HG02981 (cell line): ENCODE data around the gene CRIP3.

Experiments
- ATAC-seq: cut with Tn5 transposase; IDR thresholded peaks from one replicate; pipeline ENCODE4 v1.9.1; 2021; ENCODE audit warnings: mild to moderate bottlenecking, moderate library complexity; ENCODE audit not compliant: unreplicated experiment

The CRIP3 gene

GRCh38 chr6:43274916-43275597 lies 33.6 kb downstream of the CRIP3 start:
- no peak for ATAC-seq

- ATAC-seq, result no peak
Observed at GRCh38 chr6:43274127-43274915, 34.3 kb downstream of the CRIP3 start.

DNA sequence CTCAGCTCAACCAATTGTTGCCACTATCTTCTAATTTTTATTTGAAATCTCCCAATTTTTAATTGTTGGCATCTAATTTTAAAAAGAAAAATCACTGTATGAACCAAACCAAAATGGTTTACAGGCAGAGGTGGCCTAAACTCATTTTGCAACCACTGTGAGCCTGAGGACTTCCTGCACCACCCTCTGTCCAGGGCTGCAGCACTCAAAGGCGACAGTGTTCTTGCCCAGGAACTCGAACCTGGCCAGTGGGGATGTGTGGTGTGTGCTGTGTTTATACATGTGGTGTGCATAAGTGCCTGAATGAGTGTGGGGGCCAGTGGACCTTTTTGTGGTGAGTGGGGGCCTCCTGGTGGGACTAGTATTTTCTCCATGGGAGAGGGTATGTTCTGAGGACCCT lies 34.9 kb downstream of the CRIP3 start:
- no peak for ATAC-seq

DNA sequence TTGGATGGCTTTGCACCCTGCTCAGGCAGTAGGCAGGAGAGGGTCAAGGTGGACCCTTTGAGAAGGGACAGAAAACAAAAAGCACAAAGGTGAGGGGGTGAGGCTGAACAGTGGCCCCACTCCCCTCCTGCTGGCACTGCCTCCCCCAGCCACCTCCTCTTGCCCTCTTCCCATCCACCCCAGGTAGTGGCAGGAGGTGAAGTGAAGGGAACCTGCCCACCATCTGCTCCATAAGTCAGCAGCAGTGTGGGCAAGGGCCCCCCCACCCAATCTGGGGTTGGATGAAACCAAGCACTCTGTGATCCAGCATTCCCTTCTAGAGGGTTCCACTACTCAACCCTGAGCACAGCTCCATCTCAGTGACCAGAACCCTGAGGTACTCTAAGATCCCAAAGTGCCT lies 36.7 kb downstream of the CRIP3 start:
- ATAC-seq, result no peak

DNA sequence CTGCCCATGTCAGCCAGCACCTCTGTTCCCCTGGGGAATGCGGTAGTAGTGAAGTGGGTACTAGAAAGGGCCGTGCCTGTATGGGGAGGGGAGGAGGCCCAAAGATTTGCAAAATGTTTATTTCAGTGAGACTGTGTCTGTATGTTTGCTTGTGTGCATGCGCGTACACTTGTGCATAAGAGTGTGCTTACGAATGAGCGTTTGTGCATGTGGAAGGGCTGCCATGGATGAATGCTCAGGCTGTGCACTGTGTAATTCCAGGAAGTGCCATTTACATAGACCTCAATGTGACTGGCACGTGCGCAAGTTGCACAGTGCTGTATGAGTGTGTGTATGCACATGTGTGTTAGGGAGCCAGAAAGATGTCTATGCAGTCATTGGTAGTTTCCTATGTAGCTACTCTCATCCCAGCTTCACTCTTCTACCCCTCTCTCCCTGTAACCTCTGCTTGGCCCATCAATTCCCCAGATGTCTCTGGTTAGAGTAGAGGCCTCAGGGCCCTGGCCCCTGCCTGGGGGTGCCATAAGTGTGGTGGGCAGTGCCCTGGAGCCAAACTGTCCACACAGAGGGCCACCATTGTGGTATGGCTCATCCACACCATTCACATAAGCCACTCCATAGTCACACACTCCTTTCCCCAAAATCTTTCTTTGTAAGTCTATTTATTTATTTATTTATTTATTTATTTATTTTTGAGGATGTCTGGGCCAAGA lies 37.4 kb downstream of the CRIP3 start:
- no peak for ATAC-seq

- ATAC-seq, result no peak
Observed at GRCh38 chr6:43269273-43270007, 39.2 kb downstream of the CRIP3 start.

DNA sequence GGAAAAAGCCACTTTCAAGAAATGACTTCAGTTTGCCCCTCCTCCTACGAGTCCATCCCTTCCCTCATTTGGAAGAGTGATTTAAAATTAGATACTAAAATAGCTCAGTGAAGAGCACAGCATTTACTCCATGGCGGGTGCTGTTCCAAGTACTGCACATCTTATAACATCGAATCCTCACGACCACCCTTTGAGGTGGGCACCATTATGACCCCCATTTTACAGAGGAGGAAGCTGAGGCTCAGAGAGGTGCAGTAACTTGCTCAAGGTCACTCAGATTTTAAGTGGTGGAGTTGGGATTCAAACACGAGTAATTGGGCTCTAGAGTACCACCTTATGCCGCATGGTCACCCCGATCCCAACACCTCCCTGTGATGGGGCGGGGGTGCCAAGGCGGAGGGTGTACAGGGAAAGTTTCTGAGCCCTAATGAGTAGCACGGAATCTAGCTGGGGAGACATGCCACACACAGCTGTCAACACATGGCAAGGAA lies 39.8 kb downstream of the CRIP3 start:
- no peak for ATAC-seq

DNA sequence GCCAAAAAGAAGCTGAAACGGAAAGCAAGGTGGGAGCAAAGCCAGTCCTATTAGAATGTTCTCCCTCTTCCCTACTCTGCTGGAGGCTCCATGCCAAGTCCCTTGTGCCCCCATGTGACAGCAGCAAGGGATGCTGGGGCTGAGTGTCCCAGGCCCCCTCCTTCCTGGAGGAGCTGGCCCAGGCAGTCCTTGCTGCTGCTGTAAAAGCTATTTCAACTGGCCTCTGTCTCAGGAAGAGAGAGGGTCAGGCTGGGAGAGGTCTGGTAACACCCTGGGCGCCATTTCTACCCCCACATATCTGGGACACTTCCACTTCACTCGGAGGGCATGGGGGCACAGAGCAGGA lies 40.3 kb downstream of the CRIP3 start:
- no peak for ATAC-seq

DNA sequence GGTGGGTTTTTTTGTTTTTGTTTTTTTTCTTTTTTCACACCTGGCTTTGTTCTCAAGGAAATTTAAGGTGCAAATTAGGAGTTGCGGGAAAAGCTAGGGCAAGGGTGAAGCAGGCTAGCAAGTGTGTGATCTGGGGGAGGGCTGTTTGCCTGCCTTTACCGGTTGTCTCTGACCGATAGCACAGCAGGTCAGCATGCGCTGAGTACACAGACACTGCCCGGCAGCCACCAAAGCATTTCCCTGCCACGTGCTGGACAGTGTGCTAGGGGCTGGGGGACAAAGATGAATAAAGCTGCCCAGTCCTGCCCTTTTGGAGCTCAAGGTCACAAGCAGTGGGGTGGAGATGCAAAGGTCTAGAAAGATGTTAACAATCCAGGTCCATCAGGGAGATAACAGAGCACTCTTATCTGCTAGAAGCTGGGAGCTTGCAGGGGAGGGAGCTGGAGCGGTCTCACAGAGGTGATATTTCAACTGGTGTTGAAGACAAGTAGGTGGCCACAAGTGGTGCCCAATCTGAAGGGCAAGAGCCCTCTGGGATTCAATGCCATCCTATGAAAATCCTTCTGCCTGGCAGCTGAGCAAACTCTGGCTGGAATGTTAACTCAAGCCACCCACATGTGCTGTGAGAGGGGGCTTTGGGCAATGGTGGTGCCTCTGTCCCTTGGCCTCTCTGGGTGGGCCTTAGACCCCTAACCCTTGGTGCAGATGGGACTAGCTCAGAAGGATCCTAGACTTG lies 40.8 kb downstream of the CRIP3 start:
- no peak for ATAC-seq

- ATAC-seq, result no peak
Observed at GRCh38 chr6:43265564-43265963, 43.1 kb downstream of the CRIP3 start.

DNA sequence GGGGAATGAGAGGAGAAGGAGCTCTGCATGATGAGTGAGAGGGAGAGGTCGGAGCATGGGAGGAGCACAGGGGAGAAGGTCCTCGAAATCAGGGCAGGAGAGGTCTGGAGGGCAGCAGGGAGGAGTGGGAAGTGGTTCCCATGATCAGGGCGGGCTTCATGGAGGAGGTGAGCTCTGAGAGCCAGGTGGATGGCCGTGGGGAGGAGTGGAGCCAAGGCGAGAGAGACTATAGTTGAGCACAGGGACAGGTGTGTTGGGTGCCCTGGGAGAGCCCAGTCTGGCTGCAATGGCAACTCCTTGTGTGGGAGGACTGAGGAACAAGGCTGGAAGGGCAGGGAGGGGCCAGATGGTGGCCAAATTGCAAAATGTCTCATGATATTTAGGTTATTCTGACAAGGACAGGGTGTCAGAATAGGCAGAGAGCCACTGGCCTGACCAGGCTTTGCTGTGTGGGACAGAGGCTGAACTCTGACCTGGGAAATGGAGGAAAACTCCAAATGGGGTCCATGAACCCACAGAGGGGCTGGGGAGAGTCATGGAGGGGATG lies 44.0 kb downstream of the CRIP3 start:
- no peak for ATAC-seq

DNA sequence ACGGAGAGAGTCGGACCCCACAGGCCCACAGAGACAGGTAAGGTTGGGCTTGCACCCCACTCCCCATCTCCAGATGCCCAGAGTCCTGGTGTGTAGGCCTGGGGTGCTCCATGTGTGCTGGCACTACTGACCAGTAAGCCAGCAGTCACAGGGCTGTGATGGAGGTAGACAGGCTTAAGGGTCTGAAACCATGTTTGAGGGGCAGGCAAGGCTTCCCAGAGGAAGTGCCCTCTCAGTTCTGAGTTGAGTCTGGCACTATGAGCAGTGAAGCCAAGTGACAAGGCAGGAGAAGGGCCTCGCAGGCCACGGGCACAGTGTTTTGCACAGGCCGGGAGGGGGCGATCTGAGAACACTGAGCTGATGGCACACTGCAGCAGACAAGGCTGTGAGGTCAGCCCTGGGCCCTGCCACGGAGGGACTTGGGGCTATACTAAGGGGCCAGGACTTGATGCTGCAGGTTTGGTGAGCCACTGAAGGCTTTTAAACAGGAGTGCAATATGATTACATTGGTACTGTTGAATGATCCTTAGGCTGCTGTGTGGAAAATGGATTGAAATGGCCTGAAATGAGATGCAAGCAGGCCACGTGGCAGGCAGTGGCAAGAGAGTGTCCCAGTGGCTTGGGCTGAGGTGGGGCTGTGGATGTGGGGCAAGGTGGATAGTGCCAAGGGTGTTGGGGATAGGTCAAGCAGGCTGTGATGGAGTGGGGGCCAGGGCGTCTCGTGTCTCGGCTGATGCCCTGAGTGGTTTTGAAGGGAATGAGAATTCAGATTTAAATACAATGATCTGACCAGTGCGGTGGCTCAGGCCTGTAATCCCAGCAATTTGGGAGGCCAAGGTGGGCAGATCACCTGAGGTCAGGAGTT lies 45.1 kb downstream of the CRIP3 start:
- ATAC-seq, result peak; percentile 78

GRCh38 chr6:43262780-43263313 lies 45.8 kb downstream of the CRIP3 start:
- ATAC-seq, result no peak

DNA sequence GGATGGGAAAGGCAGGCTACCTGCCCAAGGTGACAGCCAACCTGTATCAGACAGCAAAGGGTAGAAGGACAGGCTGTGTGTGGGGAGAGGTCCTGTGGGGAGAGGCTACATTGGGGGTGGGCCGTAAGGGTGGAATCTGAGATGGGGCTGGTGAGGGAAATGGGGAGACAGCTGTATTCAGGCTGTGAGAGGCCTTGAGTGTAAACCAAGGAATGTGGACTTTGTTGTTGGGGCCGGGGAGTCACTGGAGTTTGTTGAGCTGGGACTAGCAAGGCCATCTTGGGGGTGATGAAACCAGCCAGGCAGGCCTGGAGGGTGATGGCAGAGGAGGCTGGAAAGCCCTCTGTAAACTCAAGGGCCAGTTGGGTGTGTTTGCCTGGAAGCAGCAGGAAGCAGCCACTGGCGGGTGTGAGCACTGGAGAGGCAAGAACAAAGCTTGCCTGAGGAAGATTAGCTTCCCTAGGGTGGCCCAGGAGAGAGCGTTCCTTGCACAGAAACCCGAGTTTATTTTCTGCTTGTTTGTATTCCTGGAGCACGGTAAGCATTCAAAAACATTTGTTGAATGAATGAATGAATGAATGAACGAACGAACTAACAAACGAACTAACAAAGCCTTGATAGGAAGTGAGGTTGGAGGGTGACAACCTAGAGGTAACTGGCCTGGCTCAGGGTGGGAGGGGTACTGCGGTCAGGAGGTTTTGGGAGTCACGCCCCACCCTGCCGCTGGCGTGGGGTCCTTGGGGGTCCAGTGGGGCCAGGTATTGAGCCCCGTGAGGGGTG lies 46.4 kb downstream of the CRIP3 start:
- ATAC-seq, result no peak

DNA sequence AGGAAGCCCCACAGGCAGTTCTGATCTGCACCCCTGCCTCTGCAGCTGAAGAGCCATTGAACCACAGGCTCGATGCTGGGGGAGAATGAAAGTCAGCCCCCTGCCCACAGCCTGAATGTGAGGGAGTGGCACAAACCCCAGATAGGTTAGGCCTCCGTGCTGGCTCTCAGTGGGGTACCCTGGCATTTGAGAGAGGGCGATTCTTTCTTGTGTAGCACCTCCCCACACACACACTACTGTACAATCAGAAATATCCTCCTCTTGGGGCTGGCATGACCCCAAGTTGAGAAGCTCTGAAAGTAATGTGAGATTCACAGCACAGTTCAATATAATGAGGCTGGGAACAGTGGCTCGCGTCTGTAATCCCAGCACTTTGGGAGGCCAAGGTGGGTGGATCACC lies 47.4 kb downstream of the CRIP3 start:
- ATAC-seq, result no peak

DNA sequence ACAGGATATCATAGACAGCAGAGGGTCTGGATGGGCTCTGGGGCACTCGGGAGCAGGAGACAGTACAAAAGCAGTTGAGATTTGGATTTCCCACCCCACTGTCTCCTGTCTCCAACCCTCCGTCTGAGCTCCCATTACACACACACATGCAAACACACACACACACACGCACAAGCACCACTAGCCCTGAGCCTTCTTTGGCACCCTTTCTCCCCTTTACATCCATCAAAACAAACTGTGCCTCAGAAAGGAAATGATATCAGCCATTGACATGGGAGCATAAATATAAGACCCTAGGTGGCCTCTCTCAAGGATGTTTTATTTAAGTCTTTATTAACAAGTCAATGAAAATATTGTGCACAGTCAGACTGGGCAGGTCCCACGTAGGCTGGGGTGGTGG lies 47.8 kb downstream of the CRIP3 start:
- no peak for ATAC-seq

DNA sequence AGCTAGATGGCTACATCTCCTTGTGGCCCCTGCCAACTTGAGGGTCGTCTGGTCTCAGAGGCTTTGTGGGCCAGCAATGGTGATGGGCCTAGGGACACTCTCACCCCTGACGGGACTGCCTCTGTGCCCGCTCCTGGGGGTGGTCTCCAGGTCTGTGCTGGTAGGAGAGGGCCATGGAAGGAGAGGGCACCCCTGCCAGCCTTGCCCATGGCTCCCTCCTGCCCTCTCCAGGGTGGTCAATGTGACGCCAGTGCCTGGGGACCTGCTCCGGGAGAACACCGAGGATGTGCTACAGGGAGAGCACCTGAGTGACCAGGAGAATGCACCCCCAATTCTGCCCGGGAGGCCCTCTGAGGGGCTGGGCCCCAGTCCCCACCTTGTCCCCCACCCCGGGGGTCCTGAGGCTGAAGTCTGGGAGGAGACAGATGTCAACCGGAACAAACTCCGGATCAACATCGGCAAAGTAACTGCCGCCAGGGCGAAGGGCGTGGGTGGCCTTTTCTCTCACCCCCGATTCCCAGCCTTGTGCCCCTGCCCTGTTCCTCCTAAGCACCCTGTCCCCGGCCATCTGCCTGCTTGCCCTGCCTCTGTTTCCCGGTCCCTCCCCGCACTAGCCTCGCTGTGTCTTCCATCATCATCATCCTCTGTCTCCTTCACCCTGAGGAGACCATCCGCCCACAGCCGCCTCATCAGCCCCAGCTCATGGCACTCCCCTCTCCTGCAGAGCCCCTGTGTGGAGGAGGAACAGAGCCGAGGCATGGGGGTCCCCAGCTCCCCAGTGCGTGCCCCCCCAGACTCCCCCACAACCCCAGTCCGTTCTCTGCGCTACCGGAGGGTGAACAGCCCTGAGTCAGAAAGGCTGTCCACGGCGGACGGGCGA lies 49.6 kb downstream of the CRIP3 start:
- no peak for ATAC-seq
